Breast epithelium (tissue), 3 donors: ENCODE measurements around the gene CLN6.

ENCODE experiments used
- POLR2A ChIP-seq: fragments of 450-650 bp; IDR thresholded peaks from one replicate; pipeline ENCODE4 v1.6.1; 2016; ENCODE audit warnings: antibody characterized with exemption, mild to moderate bottlenecking, moderate library complexity
- POLR2AphosphoS5 ChIP-seq, 3 donors: sonication (generic); formaldehyde crosslinking; IDR thresholded peaks; one replicate each; pipeline ENCODE4 v1.6.1; 2017; ENCODE audit warnings: antibody characterized with exemption in 3 of 3
- TF ChIP-seq, protein P1 (sequence below), 3 donors: fragments of 450-650 bp; IDR thresholded peaks; one replicate each; pipeline ENCODE4 v1.5.1; 2016 to 2017; ENCODE audit warnings: antibody characterized with exemption in 3 of 3, mild to moderate bottlenecking in 3 of 3, moderate library complexity in 3 of 3

DNA sequence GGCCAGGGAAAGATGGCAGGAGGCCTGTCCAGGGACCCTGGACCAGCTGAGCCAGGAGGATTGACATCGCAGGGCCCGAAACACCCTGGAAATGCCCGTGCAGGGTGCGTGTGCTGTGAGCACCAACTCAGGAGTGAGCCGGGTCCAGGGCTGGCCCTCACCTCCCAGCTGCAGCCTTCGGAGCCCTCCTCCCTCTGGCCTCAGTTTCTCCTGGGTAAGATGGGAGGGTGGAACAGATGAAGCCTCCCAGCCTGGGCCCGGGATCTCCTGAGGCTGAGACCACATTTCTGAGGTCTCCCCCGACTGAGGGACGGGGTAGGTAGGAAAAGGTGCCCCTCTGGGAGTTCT lies 19.1 kb downstream of the CLN6 start:
- TF ChIP-seq, protein P1, sequence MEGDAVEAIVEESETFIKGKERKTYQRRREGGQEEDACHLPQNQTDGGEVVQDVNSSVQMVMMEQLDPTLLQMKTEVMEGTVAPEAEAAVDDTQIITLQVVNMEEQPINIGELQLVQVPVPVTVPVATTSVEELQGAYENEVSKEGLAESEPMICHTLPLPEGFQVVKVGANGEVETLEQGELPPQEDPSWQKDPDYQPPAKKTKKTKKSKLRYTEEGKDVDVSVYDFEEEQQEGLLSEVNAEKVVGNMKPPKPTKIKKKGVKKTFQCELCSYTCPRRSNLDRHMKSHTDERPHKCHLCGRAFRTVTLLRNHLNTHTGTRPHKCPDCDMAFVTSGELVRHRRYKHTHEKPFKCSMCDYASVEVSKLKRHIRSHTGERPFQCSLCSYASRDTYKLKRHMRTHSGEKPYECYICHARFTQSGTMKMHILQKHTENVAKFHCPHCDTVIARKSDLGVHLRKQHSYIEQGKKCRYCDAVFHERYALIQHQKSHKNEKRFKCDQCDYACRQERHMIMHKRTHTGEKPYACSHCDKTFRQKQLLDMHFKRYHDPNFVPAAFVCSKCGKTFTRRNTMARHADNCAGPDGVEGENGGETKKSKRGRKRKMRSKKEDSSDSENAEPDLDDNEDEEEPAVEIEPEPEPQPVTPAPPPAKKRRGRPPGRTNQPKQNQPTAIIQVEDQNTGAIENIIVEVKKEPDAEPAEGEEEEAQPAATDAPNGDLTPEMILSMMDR (IDR thresholded peaks at IDR 0.05): no peak
- no peak for TF ChIP-seq POLR2A
- TF ChIP-seq POLR2AphosphoS5 (IDR thresholded peaks at IDR 0.05): no peak
